Chondrocyte (in vitro differentiated cells): Measurements from ENCODE around the gene STON1. TPM values are rescaled to one million over a fixed set of nuclear protein-coding genes. Genes with fewer than 3 reads are reported as not detected.
A peak's percentile ranks its signal among the peaks of the same experiment; 100 is the strongest.

Experiments used
- DNase-seq: peaks from one replicate; pipeline ENCODE4 v3.0.0; 2021; ENCODE audit warnings: mixed read lengths, low spot score
- H3K27ac Mint-ChIP-seq: one replicate; pipeline ENCODE4 v1.8.0; 2021; ENCODE audit warnings: mild to moderate bottlenecking, moderate library complexity, mixed read lengths; ENCODE audit not compliant: unreplicated experiment
- H3K27me3 Mint-ChIP-seq: 2 replicates; pipeline ENCODE4 v1.8.0; 2021; ENCODE audit warnings: low read depth, mixed read lengths
- H3K36me3 Mint-ChIP-seq: 2 replicates; pipeline ENCODE4 v1.8.0; 2021; ENCODE audit warnings: low read depth, mixed read lengths
- H3K4me1 Mint-ChIP-seq: 2 replicates; pipeline ENCODE4 v1.8.0; 2021; ENCODE audit warnings: low read depth, mild to moderate bottlenecking, mixed read lengths
- H3K4me3 Mint-ChIP-seq: one replicate; pipeline ENCODE4 v1.8.0; 2021; ENCODE audit warnings: mild to moderate bottlenecking, moderate library complexity, mixed read lengths; ENCODE audit not compliant: unreplicated experiment
- H3K9me3 Mint-ChIP-seq: 2 replicates; pipeline ENCODE4 v1.8.0; 2021; ENCODE audit warnings: low read depth, mixed read lengths
- total RNA-seq: library from RNA; stranded (reverse); gene quantifications from 3 replicates; pipeline ENCODE4 v1.2.1, GENCODE V29; 2021
- TF ChIP-seq, protein P1 (sequence below): fragments of 200-600 bp; sonication (generic); IDR thresholded peaks from 2 replicates; pipeline ENCODE4 v1.5.0; 2021; ENCODE audit warnings: antibody characterized with exemption, mild to moderate bottlenecking, moderate library complexity

The STON1 gene
- total RNA-seq, 1 donor from 2014 or later = 9.6 TPM

DNA sequence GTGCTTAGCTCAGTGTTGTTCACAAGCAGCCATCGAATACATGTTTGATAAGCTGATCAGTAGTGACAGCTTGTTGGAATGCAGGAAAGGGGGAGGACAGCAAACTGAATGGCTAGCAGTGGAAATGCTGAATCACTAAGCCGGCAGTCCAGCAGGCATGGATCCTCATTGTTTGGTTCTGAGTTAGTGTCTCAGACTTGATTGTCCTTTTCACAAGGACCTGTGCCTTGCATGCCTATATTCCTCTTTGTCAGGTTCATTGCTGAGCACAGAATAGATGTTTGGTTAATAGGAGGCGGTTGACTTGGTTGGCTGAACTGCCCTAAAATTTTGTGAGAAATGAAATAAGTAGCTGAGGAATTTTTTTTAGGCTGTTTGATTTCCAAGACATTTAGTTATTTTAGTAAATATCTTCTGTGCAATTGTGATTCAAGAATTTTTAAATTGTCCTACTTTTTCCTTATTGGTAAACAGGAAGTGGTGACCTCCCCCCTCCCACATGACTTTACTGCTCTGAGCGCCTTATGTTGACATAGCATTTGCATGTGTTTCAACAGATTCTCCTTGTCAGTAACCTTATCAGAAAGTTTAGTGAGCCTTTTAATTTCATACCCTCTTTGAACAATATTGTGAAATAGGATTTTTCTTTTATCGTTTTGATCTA, 21.4 kb upstream of the STON1 start:
- Mint-ChIP-seq H3K27me3 (no peaks in the 10 kb centered on the region), H3K4me3 (no peak overlapping the region), H3K36me3 (peaks cover 18% of the 10 kb centered on the region), H3K9me3 (no peaks in the 10 kb centered on the region), H3K4me1 (peaks cover 27% of the 10 kb centered on the region), H3K27ac (peak overlapping the region; percentile 80)
- no peak for DNase-seq
- TF ChIP-seq, protein P1, sequence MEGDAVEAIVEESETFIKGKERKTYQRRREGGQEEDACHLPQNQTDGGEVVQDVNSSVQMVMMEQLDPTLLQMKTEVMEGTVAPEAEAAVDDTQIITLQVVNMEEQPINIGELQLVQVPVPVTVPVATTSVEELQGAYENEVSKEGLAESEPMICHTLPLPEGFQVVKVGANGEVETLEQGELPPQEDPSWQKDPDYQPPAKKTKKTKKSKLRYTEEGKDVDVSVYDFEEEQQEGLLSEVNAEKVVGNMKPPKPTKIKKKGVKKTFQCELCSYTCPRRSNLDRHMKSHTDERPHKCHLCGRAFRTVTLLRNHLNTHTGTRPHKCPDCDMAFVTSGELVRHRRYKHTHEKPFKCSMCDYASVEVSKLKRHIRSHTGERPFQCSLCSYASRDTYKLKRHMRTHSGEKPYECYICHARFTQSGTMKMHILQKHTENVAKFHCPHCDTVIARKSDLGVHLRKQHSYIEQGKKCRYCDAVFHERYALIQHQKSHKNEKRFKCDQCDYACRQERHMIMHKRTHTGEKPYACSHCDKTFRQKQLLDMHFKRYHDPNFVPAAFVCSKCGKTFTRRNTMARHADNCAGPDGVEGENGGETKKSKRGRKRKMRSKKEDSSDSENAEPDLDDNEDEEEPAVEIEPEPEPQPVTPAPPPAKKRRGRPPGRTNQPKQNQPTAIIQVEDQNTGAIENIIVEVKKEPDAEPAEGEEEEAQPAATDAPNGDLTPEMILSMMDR = no peak

- Mint-ChIP-seq H3K4me3 (no peak overlapping the region), H3K36me3 (peaks cover 16% of the 10 kb centered on the region), H3K27me3 (no peaks in the 10 kb centered on the region), H3K9me3 (no peaks in the 10 kb centered on the region), H3K4me1 (peaks cover 24% of the 10 kb centered on the region), H3K27ac (peak overlapping the region; percentile 75)
- no peak for DNase-seq
- TF ChIP-seq, protein P1 = no peak
Observed at GRCh38 chr2:48510329-48510728, 19.6 kb upstream of the STON1 start.

GRCh38 chr2:48511849-48512470, 18.0 kb upstream of the STON1 start:
- Mint-ChIP-seq H3K36me3 (peaks cover 22% of the 10 kb centered on the region), H3K27ac (no peak overlapping the region), H3K27me3 (no peaks in the 10 kb centered on the region), H3K9me3 (no peaks in the 10 kb centered on the region), H3K4me3 (no peak overlapping the region), H3K4me1 (peaks cover 24% of the 10 kb centered on the region)
- DNase-seq = no peak
- TF ChIP-seq, protein P1 = no peak

- H3K9me3 Mint-ChIP-seq = no peaks in the 10 kb centered on the region
- H3K27ac Mint-ChIP-seq = no peak overlapping the region
- H3K36me3 Mint-ChIP-seq = peaks cover 23% of the 10 kb centered on the region
- H3K4me1 Mint-ChIP-seq = peaks cover 24% of the 10 kb centered on the region
- DNase-seq = no peak
- TF ChIP-seq, protein P1 = no peak
- no peak overlapping the region for H3K4me3 Mint-ChIP-seq
- H3K27me3 Mint-ChIP-seq = no peaks in the 10 kb centered on the region
Observed at GRCh38 chr2:48512571-48512970, 17.4 kb upstream of the STON1 start.

DNA sequence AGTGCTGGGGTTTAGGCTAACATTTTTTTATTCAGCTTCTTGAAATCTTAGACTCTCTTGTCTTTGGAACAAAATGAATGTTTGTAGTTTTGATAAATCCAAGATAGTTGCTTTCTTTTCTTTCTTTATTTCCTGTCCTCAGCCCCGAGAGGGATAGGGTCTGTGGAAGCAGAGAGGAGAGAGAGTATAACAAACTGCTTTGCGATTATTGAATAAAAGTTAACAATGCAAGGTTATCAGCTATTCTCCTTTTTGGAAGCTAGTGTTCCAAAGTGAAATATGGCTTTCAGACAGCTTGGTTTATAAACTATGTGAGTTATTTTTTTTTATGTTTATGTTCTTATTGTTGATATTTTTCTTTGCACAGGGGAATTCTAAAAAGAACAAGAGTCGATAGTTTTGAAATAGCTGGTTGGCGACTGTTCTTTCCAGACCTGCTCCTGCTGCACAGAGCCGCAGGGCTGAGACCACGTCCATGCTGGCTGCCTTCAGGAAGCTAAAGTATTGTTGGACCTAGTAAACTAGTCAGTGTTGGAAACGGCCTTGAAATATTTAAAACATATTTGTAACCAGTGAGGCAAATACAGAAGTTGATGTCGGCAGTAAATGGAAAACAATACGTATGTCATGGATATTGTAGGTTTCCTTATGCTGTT, 15.5 kb upstream of the STON1 start:
- H3K36me3 Mint-ChIP-seq = peaks cover 28% of the 10 kb centered on the region
- no peak overlapping the region for H3K27ac Mint-ChIP-seq
- no peak for DNase-seq
- no peak overlapping the region for H3K4me3 Mint-ChIP-seq
- TF ChIP-seq, protein P1 = no peak
- H3K4me1 Mint-ChIP-seq = peaks cover 11% of the 10 kb centered on the region
- no peaks in the 10 kb centered on the region for H3K27me3 Mint-ChIP-seq
- no peaks in the 10 kb centered on the region for H3K9me3 Mint-ChIP-seq
